Stimulated activated CD8-positive, alpha-beta memory T cell treated with anti-CD3 and anti-CD28 coated beads, Interleukin-4, amount 100 ng/mL, for 4 hours (primary cell): ENCODE data around the gene TARBP1.
"Not testable (repeated sequence)": the region's sequence is repeated elsewhere in the genome, so short reads cannot be mapped to it uniquely, and the experiment has no call there.

Source experiments
- DNase-seq, 2 donors: peaks; one replicate each; pipeline ENCODE4 v3.0.0-alpha.2; 2020; ENCODE audit warnings: low read depth in 2 of 2, low spot score in 1 of 2

The TARBP1 gene

GRCh38 chr1:234507089-234507488 is 28.1 kb upstream of the TARBP1 start:
- no peak for DNase-seq

- no peak for DNase-seq
Measured at GRCh38 chr1:234505769-234506102, 26.8 kb upstream of the TARBP1 start.

GRCh38 chr1:234504969-234505768 is 26.2 kb upstream of the TARBP1 start:
- no peak for DNase-seq

- DNase-seq, result not testable (repeated sequence)
Measured at GRCh38 chr1:234504251-234504650, 25.3 kb upstream of the TARBP1 start.

- DNase-seq, result no peak
Measured at GRCh38 chr1:234503193-234504050, 24.4 kb upstream of the TARBP1 start.

- DNase-seq, result no peak
Measured at GRCh38 chr1:234502785-234503184, 23.8 kb upstream of the TARBP1 start.

- DNase-seq, result no peak
Measured at GRCh38 chr1:234500269-234500668, 21.3 kb upstream of the TARBP1 start.

- no peak for DNase-seq
Measured at GRCh38 chr1:234499943-234500245, 20.9 kb upstream of the TARBP1 start.

GRCh38 chr1:234499119-234499942 is 20.4 kb upstream of the TARBP1 start:
- peak; percentile 59 to 76 for DNase-seq

- DNase-seq, result no peak
Measured at GRCh38 chr1:234498448-234499118, 19.6 kb upstream of the TARBP1 start.

- DNase-seq, result no peak
Measured at GRCh38 chr1:234497589-234497988, 18.6 kb upstream of the TARBP1 start.

GRCh38 chr1:234495231-234495990 is 16.4 kb upstream of the TARBP1 start:
- no peak for DNase-seq

GRCh38 chr1:234494049-234494448 is 15.1 kb upstream of the TARBP1 start:
- DNase-seq, result no peak

GRCh38 chr1:234490793-234491479 is 12.0 kb upstream of the TARBP1 start:
- DNase-seq, result no peak

GRCh38 chr1:234489698-234490077 is 10.7 kb upstream of the TARBP1 start:
- DNase-seq, result no peak

- DNase-seq, result no peak
Measured at GRCh38 chr1:234489007-234489697, 10.2 kb upstream of the TARBP1 start.

GRCh38 chr1:234488054-234489006 is 9.4 kb upstream of the TARBP1 start:
- no peak for DNase-seq
